ENCODE data around the gene MAGEA4.

Gene MAGEA4

GRCh38 chrX:151923648-151924047 is 11.0 kb downstream of the MAGEA4 start:
- DNase-seq (ENCODE audit: low read depth in 1 of 2, low spot score in 1 of 2), result no peak

GRCh38 chrX:151929126-151929525 is 16.4 kb downstream of the MAGEA4 start:
- no peak for DNase-seq (ENCODE audit: low read depth in 1 of 2, low spot score in 1 of 2)

- no peak for DNase-seq (ENCODE audit: low read depth in 1 of 2, low spot score in 1 of 2)
Measured at GRCh38 chrX:151935358-151935757, 22.7 kb downstream of the MAGEA4 start.

- DNase-seq (ENCODE audit: low read depth in 1 of 2, low spot score in 1 of 2), result no peak
Measured at GRCh38 chrX:151938172-151938571, 25.5 kb downstream of the MAGEA4 start.

GRCh38 chrX:151954730-151955129 is 42.0 kb downstream of the MAGEA4 start:
- DNase-seq (ENCODE audit: low read depth in 1 of 2, low spot score in 1 of 2), result no peak

GRCh38 chrX:151958101-151958500 is 45.4 kb downstream of the MAGEA4 start:
- DNase-seq (ENCODE audit: low read depth in 1 of 2, low spot score in 1 of 2), result no peak

- DNase-seq (ENCODE audit: low read depth in 1 of 2, low spot score in 1 of 2), result no peak
Measured at GRCh38 chrX:151962034-151962433, 49.3 kb downstream of the MAGEA4 start.

- no peak for DNase-seq (ENCODE audit: low read depth in 1 of 2, low spot score in 1 of 2)
Measured at GRCh38 chrX:151966236-151966635, 53.5 kb downstream of the MAGEA4 start.

GRCh38 chrX:151970027-151970426 is 57.3 kb downstream of the MAGEA4 start:
- no peak for DNase-seq (ENCODE audit: low read depth in 1 of 2, low spot score in 1 of 2)

GRCh38 chrX:151970661-151971060 is 58.0 kb downstream of the MAGEA4 start:
- DNase-seq (ENCODE audit: low read depth in 1 of 2, low spot score in 1 of 2), result no peak

GRCh38 chrX:151973060-151973661 is 60.5 kb downstream of the MAGEA4 start:
- no peak for DNase-seq (ENCODE audit: low read depth in 1 of 2, low spot score in 1 of 2)

- no peak for DNase-seq (ENCODE audit: low read depth in 1 of 2, low spot score in 1 of 2)
Measured at GRCh38 chrX:151973851-151974335, 61.2 kb downstream of the MAGEA4 start.
